Tongue (tissue), 2 donors: ENCODE measurements around the gene PRKAR1B. TPM values are rescaled to one million over a fixed set of nuclear protein-coding genes. Genes with fewer than 3 reads are reported as not detected.
"Not testable (repeated sequence)": the region's sequence is repeated elsewhere in the genome, so short reads cannot be mapped to it uniquely, and the experiment has no call there.

ENCODE experiments used
- DNase-seq: peaks from one replicate; pipeline ENCODE4 v3.0.0-alpha.2; 2015
- total RNA-seq: library from RNA; depleted of rRNA; stranded (reverse); fragments of >200 nt; gene quantifications from one replicate; pipeline ENCODE4 v1.2.3, GENCODE V29; 2014

The PRKAR1B gene
- total RNA-seq, 1 donor from 2014 or later, result 28.4 TPM

DNA sequence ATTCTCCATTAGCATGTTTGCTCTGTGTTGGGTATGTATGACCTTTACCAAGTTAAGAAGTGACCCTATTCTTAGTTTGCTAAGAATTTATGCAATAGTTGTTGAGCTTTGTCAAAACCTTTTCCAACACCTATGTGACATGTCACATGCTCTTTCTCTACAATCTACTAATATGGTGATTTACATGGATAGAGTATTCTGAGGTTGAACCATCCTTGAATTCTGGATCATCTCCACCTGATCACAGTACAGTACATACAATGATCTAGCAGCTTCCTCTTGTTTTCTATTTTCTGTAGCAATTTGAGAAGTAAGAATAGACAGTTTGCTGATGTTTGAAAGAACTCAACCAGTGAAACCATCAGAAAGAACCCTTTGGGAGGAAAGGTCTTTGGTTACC is 106.2 kb downstream of the PRKAR1B start:
- no peak for DNase-seq

GRCh38 chr7:620056-620455 is 107.0 kb downstream of the PRKAR1B start:
- no peak for DNase-seq

DNA sequence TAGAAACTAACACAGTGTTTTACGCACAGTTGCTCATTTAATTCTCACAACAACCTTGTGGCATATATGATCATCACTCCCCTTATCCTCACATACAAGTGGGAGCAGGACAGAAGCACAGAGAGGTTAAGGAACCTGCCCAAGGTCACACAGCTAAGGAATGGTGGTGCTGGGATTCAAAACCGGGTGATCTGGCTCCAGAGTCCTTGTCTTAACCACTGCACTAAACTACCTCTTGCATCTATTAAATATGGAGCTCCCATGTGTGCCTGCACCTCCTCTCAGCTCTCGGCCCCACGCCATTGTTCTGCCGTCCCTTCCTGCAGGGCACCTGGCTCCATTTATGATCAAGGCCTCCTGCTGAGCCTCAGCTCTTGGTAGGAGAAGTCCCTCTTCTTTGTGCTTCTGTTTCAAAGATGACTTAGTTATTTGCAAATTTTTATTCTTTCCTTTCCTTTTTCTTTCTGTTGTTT is 107.7 kb downstream of the PRKAR1B start:
- no peak for DNase-seq

DNA sequence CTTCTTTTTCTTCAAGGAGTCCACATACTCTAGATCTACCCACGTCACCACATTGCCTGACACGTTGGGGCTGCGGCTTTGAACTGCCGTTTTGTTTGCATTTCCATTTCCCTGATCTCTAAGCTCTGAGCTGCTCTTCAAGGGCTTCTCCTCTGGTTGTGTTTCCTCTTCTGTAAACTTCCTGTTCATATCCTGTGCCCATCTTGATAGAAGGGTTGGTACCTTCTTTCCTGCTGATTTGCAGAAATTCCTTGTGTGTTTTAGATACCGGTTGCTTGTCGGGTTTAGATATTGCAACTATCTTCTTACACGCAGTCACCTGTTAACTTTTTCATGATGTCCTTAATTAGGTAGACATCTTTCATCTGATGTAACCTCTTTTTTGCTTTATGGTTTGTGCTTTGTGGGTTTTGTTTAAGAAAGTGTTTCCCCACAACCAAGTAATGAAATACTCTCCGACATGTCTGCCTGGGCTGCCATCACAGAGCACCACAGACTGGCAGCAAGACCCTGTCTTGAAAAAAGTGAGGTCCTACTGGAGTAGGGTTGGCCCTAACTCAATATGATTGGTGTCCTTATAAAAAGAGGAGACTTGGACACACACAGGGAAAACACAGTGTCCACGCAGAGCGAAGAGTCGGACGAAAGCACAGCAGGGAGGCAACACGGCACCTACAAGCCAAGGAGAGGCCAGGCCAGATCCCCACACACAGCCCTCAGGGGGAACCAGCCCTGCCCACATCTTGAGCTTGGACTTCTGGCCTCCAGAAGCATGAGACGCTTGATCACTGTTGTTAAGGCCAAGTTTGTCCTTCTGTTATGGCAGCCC is 108.3 kb downstream of the PRKAR1B start:
- no peak for DNase-seq

DNA sequence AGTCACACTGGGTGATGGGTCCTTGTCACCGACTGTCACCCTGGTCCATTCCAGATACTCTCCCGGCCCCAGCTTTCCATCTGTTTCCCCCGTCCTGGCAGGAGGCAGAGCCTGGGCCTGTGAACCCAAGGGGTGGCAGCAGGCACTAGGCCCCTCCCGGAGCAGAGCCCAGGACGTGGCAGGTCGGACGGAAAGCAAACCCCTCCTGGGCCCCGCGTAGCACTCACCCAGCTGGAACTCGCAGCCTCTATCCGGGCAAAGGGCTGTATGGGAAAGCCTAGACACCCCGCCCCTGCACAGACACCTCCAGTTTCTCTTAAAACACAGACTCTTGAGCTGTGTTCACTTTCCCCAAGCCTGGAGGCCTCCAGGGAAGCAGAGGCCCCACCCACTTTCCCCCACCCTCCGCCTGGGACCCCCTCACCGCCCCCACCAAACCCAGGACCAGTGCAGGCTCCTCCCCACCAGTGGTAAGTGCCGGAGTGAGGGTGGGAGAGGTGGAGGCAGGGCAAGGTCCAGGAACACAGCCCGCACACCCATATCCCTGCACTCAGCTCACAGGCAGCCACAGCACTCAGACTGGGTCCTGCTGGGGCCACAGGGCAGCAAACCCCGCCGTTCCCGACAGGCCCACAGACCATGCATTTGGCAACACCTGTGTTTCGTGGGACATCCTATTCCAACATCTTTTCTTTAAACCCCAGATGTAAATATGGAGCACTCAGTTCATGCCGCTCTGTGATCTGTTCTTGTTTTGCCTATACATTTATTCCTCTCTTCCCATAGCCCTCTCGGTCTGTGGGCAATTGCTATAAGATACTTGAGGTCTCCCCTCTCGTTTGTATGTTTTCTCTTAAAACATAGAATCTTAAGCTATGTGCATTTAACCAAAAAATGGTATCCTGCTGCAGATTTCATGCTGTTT is 109.2 kb downstream of the PRKAR1B start:
- no peak for DNase-seq

GRCh38 chr7:613442-614140 is 113.5 kb downstream of the PRKAR1B start:
- no peak for DNase-seq

- not testable (repeated sequence) for DNase-seq
Measured at GRCh38 chr7:611837-612236, 115.2 kb downstream of the PRKAR1B start.

GRCh38 chr7:611281-611810 is 115.7 kb downstream of the PRKAR1B start:
- no peak for DNase-seq

DNA sequence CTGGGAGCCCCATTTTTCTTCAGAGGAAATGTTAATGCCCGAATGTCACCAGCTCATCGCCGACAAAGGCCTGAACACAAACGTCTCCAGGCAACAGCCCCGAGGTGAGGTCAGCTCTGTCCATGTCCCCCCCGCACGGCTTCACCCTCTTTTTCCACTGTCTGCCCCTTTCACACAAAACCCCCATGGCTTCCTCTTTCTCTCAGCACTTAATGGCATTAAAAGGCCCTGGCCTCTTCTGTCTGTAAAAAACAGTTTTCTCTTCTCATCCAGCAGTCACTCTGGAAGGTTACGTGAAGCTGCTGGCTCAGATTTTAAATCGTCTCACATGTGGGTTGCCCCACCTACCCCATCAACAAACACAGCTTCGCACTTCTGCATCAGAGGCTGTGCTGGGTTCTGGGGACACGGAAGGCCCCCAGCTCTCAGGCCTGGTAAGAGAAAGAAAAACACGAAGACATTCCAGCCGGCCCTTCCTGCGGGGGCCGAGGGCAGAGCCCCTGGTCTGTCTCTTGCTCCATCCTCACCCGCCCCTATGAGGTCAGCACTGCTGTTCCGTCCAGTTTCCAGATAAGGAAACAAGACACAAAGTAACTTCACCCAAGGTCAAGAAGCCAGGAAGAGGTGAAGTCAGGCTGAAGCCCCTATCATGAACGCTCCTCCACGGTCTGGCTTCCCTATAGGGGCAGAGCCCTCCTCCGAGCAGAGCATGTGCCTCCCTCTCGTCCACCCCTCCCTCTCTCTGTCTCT is 116.4 kb downstream of the PRKAR1B start:
- peak; percentile 54 for DNase-seq

DNA sequence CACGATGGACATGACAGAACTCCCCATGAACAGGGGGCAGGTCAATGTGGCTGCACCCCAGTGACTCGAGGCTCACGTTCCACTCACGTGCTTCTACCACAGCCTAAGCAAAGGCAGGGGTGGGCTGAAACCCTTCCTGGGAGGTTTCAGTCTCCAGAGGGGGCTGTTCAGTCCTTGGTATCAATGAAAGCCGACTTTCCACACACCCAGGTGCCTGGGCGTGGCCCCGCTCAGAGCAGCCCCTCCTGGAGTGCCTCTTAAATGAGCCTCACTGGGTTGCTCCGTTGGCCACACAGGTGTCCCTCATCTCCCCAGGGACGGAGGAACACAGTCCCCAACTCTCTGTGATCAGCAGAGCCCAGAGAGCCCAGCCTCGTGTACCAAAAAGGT is 116.9 kb downstream of the PRKAR1B start:
- DNase-seq, result no peak

- DNase-seq, result no peak
Measured at GRCh38 chr7:609365-609764, 117.7 kb downstream of the PRKAR1B start.

DNA sequence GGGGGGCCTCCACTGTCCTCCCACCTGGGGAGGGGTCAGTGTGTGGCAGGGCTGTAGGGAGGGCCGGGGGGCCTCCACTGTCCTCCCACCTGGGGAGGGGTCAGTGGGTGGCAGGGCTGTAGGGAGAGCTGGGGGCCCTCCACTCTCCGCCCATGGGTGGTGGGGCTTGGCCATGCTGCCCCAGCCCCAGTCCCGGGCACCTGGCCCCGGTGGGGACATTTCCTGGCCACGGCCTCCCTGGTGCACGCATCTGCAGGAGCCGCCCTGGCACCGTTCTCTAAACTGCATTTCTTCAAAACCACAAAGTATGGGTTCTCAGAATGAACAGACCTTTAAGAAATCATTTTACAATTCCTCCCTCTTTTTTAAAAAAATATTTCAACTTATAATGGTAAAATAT is 118.1 kb downstream of the PRKAR1B start:
- no peak for DNase-seq

DNA sequence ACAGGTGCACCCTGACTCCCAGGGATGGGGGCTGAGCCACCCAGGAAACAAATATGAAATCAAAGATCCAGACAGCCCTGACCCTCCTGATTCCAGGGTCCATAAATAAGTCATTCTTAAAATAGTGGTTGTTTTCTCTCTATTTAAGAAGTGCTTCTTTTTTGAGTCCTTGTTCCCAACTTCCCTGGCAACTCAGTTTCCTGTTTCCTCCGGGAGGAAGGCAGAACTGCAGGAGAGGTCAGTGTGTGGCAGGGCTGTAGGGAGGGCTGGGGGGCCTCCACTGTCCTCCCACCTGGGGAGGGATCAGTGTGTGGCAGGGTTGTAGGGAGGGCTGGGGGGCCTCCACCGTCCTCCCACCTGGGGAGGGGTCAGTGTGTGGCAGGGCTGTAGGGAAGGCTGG is 118.7 kb downstream of the PRKAR1B start:
- DNase-seq, result no peak

DNA sequence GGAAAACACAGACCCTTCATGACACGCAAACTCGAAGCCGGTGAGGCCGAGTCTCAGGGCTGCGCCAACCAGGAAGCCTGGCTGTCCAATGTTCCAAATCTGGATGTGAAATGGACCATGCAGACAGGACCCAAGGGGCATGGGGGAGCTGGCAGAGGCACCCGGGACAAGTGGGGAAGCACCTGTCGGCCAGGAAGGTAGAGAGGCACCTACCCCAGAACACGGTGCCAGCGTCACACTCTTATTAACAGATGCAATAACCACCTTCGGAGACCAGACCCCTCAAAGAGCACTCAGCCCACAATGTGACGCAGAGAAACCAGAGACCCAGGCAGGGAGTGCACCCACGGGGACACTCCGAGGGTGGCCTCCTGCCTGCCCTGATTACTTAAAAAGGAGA is 119.1 kb downstream of the PRKAR1B start:
- DNase-seq, result no peak

DNA sequence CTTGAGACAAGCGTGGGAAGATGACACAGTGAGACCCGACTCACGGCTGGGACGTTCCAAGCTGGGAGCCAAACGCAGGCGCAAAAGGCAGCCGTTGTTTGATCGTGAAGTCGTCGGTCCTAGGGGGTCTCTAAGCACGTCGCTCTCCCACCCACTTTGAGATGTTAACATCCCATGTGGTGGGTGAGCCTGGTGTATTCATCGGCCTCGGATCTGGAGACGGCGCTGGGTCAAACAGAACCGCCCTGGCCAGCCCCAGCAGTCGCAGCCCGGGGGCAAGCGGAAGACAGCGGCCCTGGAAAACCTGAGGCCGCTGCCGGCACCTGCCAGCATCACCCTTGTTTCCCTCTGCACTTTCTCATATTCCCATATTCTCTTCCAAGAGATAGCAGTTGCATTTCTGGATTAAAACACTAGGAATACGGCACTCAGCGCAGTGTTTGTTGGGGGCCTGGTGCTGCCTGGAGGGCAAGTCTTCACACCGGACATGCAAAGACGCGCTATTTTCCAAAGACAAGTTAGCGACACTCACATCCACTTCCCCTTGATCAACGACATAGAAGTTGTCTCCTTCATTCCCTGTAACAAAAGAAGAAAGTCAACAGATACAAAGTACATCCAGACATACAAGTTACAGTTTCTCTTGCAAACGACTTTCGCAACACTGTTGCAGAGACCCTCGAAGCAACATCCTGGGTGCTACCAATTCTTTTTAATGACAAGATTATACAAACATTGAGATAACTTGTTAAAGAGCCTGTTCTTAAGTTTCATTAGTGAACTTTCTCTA is 121.2 kb downstream of the PRKAR1B start:
- DNase-seq, result no peak

DNA sequence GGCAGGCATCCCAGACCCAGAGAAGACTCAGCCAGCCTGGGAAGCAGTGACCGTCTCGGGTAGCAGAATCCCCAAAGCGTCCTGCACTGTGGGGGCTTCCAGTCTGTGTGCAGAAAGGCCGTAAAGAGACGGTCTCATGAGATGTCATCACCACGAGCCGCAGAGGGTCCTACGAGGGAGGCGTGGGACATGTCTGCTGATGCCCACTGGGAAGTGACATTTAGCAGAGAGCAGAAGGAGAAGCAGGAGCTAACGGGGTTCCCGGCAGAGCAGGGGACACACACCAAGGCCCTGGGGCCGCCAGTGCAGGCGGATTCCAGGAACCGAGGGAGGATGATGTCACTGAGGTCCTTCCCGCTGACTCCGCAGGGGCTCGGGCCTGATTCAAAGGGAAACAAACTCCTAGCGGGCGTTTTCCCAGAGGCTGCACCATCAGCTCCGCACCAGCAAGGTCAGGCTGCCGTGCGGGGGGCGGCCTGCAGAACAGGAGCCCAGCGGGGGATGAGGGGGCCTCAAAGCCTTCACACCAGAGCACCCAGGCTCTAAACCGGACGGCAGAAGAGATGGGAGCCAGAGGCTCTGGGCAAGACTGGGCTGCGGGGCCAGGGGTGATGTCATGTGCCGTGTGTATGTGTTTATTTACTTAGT is 122.1 kb downstream of the PRKAR1B start:
- DNase-seq, result no peak

- DNase-seq, result peak; percentile 52
Measured at GRCh38 chr7:604001-604883, 122.8 kb downstream of the PRKAR1B start.

DNA sequence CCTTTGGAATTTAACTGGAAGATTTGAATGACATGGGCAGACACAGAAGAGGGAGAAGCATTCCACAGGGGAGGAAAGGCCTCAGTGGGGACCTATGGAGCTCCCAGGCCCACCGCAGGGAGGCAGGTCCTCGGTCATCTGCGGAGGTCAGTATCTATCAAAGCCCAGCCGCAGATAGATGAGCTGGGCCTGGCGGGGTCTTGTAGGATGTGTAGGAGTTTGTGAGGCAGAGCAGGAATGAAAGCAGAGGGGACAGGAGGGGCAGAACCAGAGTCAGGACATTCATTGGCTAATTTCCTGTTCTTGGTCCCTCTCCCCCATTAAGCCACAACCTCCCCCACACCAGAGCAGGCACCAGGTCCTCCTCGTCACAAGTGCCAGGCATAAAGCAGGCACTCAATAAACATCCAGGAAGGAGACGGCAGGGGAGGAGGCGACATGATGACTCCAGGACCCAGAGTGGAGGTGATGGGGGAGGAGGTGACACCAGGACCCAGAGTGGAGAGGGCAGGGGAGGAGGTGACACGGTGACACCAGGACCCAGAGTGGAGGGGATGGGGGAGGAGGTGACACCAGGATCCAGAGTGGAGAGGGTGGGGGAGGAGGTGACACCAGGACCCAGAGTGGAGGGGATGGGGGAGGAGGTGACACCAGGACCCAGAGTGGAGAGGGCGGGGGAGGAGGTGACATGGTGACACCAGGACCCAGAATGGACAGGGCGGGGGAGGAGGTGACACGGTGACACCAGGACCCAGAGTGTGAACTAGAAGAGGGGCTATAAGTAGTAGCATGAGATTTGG is 123.7 kb downstream of the PRKAR1B start:
- no peak for DNase-seq
